ACHN (cell line): Measurements from ENCODE around the gene PEMT.

Source experiments
- DNase-seq: peaks from one replicate; pipeline ENCODE4 v3.0.0-alpha.2; 2015
- in situ Hi-C: cut with HindIII; loops from 2 replicates; pipeline ENCODE4 v1.10.0; 2017; ENCODE audit warnings: low sequenced_read_pairs, low pct_ligation_motif_present, low pct_unique_long_range_greater_than_20kb

Gene PEMT

DNA sequence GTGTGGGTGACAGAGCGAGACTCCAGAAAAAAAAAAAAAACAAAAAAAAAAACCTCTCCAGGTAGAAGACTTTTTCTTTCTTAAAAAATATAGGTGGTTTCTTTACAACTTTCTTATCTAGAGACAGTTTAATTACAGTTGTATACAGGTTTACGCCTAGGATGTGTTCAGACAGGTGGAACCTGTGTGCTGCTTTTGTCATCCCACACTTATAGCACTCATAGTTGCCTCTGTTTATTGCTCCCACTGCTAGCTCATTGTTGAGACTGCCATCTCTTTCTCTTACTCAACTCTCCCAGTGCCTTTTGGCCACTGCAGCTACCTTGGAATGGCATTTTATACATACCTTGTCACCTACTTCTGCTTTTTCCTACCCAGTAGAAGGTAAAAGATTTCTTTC lies 133.8 kb downstream of the PEMT start:
- in situ Hi-C loops: no loop called here
- no peak for DNase-seq

DNA sequence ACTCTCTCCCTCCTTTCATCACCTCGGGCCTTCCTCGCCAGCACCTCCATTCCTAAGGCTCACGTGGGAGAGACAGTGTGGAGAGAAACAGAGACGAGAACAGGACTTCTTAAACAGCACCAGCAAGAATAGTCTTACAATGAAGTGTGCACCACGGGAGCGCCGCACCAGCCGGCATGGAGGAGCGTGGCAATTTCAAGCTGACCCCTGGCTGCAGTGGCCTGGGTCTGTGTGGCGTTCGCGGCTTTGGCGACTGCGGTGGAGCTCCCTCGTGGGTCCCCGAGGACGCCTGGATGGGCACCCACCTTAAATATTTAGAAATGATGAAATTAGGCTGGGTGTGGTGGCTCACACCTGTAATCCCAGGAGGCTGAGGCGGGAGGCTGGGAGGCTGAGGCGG lies 135.3 kb downstream of the PEMT start:
- no peak for DNase-seq
- in situ Hi-C loops: no loop called here
